SK-N-MC (cell line): Measurements from ENCODE around the gene SSX2IP.

Experiments
- DNase-seq: peaks from one replicate; pipeline ENCODE4 v3.0.0-alpha.2; 2011; ENCODE audit warnings: low read depth, low spot score
- H3K27ac ChIP-seq: fragments of 200-600 bp; sonication (generic); 2 replicates; pipeline ENCODE4 v1.5.1; 2016; ENCODE audit warnings: mixed run types
- H3K36me3 ChIP-seq: fragments of 200-600 bp; sonication (generic); 2 replicates; pipeline ENCODE4 v1.6.1; 2017; ENCODE audit warnings: antibody characterized with exemption, low read length, mixed read lengths; ENCODE audit not compliant: insufficient read depth
- H3K4me3 ChIP-seq: fragments of 200-600 bp; sonication (generic); 2 replicates; pipeline ENCODE4 v1.5.1; 2016
- H3K9ac ChIP-seq: fragments of 200-600 bp; sonication (generic); 2 replicates; pipeline ENCODE4 v1.8.0; 2017; ENCODE audit warnings: mixed run types, mixed read lengths; ENCODE audit not compliant: insufficient read length
- H3K9me3 ChIP-seq: fragments of 200-600 bp; sonication (generic); 2 replicates; pipeline ENCODE4 v1.6.1; 2017; ENCODE audit warnings: low read depth, mild to moderate bottlenecking, antibody characterized with exemption, low read length, moderate library complexity, mixed read lengths
- EZH2 ChIP-seq: fragments of 200-600 bp; sonication (generic); IDR thresholded peaks from one replicate; pipeline ENCODE4 v1.6.1; 2017; ENCODE audit warnings: antibody characterized with exemption
- FOXP2 ChIP-seq: optimal IDR thresholded peaks from 2 replicates; pipeline ENCODE3; 2011; ENCODE audit warnings: mild to moderate bottlenecking, moderate library complexity; ENCODE audit not compliant: insufficient read depth; ENCODE audit errors: extremely low read length, control extremely low read depth
- POLR2AphosphoS5 ChIP-seq: IDR thresholded peaks from 2 replicates; pipeline ENCODE4 v1.6.1; 2012; ENCODE audit warnings: mild to moderate bottlenecking, low read depth, low read length, borderline replicate concordance

Gene SSX2IP

GRCh38 chr1:84611091-84611490, 79.2 kb downstream of the SSX2IP start:
- peaks cover 10% of the 10 kb centered on the region; the same call in 1 of the 2 replicates for H3K9me3 ChIP-seq
- DNase-seq: no peak
- TF ChIP-seq EZH2: no peak
- no peak for TF ChIP-seq FOXP2
- TF ChIP-seq POLR2AphosphoS5: no peak

GRCh38 chr1:84606977-84607376, 83.3 kb downstream of the SSX2IP start:
- no peak for DNase-seq
- no peak overlapping the region for H3K4me3 ChIP-seq
- H3K27ac ChIP-seq: no peak overlapping the region
- TF ChIP-seq POLR2AphosphoS5: no peak
- TF ChIP-seq EZH2: no peak
- TF ChIP-seq FOXP2: no peak
- H3K9ac ChIP-seq: no peak overlapping the region
- peaks cover 7% of the 10 kb centered on the region; the same call in 1 of the 2 replicates for H3K9me3 ChIP-seq
- no peaks in the 10 kb centered on the region for H3K36me3 ChIP-seq

More at GRCh38 chr1:84611091-84611490, 79.2 kb downstream of the SSX2IP start:
- no peak overlapping the region for H3K9ac ChIP-seq
- H3K36me3 ChIP-seq: no peaks in the 10 kb centered on the region
- H3K27ac ChIP-seq: no peak overlapping the region
- H3K4me3 ChIP-seq: no peak overlapping the region

GRCh38 chr1:84605157-84605556, 85.1 kb downstream of the SSX2IP start:
- Histone ChIP-seq H3K27ac (no peak overlapping the region), H3K9me3 (peaks cover 7% of the 10 kb centered on the region; the same call in 1 of the 2 replicates), H3K4me3 (no peak overlapping the region), H3K36me3 (no peaks in the 10 kb centered on the region), H3K9ac (no peak overlapping the region)
- DNase-seq: no peak
- TF ChIP-seq FOXP2: no peak
- TF ChIP-seq POLR2AphosphoS5: no peak
- no peak for TF ChIP-seq EZH2

GRCh38 chr1:84603941-84604830, 86.1 kb downstream of the SSX2IP start:
- no peak overlapping the region for H3K9ac ChIP-seq
- DNase-seq: no peak
- H3K36me3 ChIP-seq: no peaks in the 10 kb centered on the region
- peaks cover 7% of the 10 kb centered on the region; the same call in 1 of the 2 replicates for H3K9me3 ChIP-seq
- TF ChIP-seq EZH2 (no peak), POLR2AphosphoS5 (no peak), FOXP2 (no peak)
- H3K4me3 ChIP-seq: no peak overlapping the region
- no peak overlapping the region for H3K27ac ChIP-seq

- H3K36me3 ChIP-seq: no peaks in the 10 kb centered on the region
- H3K9me3 ChIP-seq: peaks cover 7% of the 10 kb centered on the region; the same call in 1 of the 2 replicates
- H3K4me3 ChIP-seq: no peak overlapping the region
- H3K9ac ChIP-seq: no peak overlapping the region
- TF ChIP-seq EZH2: no peak
- no peak overlapping the region for H3K27ac ChIP-seq
- DNase-seq: no peak
These were observed 87.0 kb downstream of the SSX2IP start for GRCh38 chr1:84603223-84603622.

GRCh38 chr1:84600796-84601195, 89.5 kb downstream of the SSX2IP start:
- Histone ChIP-seq H3K9ac (no peak overlapping the region), H3K9me3 (peaks cover 7% of the 10 kb centered on the region; the same call in 1 of the 2 replicates), H3K4me3 (no peak overlapping the region), H3K36me3 (no peaks in the 10 kb centered on the region), H3K27ac (no peak overlapping the region)
- DNase-seq: no peak
- TF ChIP-seq EZH2: no peak
- TF ChIP-seq FOXP2: no peak
- TF ChIP-seq POLR2AphosphoS5: no peak

- H3K4me3 ChIP-seq: no peak overlapping the region
- no peak overlapping the region for H3K27ac ChIP-seq
- DNase-seq: no peak
- no peak for TF ChIP-seq EZH2
- no peak for TF ChIP-seq POLR2AphosphoS5
- TF ChIP-seq FOXP2: no peak
- H3K9ac ChIP-seq: no peak overlapping the region
- H3K9me3 ChIP-seq: no peaks in the 10 kb centered on the region
- H3K36me3 ChIP-seq: no peaks in the 10 kb centered on the region
These were observed 91.2 kb downstream of the SSX2IP start for GRCh38 chr1:84598846-84599741.

- Histone ChIP-seq H3K27ac (no peak overlapping the region), H3K9ac (no peak overlapping the region), H3K9me3 (no peaks in the 10 kb centered on the region), H3K36me3 (no peaks in the 10 kb centered on the region), H3K4me3 (no peak overlapping the region)
- DNase-seq: no peak
- no peak for TF ChIP-seq FOXP2
- TF ChIP-seq POLR2AphosphoS5: no peak
- TF ChIP-seq EZH2: no peak
These were observed 91.8 kb downstream of the SSX2IP start for GRCh38 chr1:84598418-84598817.
